ENCODE results near the gene MDM4. TPM values are rescaled to one million over a fixed set of nuclear protein-coding genes. Genes with fewer than 3 reads are reported as not detected.
A peak's percentile ranks its signal among the peaks of the same experiment; 100 is the strongest.

The MDM4 gene
- total RNA-seq = 10 to 100 TPM; 57.4 to 70.3 (median 66.0) TPM

DNA sequence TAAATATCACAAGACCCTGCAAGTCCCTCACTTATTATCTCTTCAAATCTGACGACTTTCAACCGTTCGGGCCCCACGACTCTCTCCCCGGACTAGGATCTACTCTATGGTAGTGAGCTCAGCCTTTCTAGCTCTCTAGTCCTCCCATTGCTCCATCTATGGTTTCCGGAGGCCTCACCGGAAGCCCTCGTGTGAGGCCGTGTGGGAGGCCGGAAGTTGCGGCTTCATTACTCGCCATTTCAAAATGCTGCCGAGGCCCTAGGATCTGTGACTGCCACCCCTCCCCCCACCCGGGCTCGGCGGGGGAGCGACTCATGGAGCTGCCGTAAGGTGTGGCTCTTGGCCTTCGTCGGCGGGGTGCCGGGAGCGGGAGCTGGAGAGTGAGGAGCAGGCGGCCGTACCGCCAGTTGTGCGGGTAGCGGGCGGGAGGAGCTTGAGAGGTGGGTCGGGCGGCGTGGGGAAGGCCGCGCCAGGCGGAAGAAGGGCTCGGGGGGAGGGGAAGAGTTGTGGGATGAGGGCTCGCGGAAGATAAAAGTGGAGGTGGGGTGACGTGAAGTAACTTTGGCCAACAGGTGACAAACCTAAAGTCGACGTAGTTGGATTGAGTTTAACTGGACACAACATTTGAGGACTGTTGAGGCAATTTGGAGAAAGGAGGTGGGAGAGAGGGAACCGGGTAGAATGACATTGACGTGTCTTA is at the start of gene MDM4:
MDM4 (plus strand) TSS at position 227 of the 700 bp plus-strand sequence. CDS start 9,113 bp downstream, outside the sequence.
- Mint-ChIP-seq H3K36me3 (ENCODE audit: insufficient read depth) (peaks cover 16% of the 10 kb centered on the region), H3K4me3 (no peak within 1 kb of the TSS), H3K27me3 (ENCODE audit: low read depth) (no peaks in the 10 kb centered on the region), H3K4me1 (ENCODE audit: low read depth) (peaks cover 60% of the 10 kb centered on the region), H3K9me3 (no peaks in the 10 kb centered on the region)
- DNase-seq (peak; percentile 89), ATAC-seq (peak; percentile 88 to 91)

DNA sequence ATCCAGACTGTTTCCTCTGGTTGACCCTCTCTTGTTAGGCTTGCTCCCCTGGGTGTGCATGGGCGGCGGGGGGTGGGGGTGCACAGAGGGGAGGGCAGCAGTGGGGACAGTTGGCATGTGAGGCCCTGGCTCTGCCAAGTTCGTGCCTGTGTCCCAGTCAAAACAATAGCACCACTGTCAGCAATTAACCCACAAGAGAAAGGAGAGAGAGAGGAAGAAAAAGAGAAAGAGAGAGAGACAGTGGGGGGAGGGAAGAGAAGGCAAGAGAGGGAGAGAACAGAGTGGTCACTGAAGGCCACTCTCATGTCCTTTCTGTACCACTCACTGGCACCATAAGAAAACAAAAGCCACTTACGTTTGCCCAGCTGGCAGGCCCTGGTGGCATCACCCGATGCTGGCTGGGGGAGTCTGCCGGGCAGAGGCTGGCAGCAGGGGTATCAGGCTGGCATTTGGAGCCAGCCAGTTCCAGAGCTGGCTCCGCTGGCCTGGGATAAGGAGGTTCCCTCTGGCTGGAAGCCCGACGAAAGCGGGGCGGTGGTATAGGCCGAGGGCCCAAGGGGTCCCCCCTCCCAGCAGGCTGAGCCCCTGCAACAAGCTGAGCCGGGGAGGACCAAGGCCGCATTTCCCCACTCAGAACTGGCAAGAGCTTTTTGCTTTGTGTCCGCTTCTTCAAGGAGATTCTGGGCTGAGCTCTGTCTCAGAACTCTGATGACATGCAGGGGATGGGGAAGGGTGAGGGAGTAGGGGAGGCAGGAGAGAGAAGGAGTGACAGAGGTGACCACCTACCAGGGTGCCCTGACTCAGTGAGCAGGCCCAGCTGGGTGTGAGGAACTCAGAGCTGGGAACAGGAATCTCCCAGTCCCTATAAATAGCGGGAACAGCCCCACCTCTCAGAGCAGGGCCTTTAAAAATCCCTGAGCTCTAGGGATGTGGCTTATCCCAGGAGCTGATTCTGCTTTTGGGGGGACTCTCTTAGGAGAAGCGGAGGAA is 49.5 kb upstream of the MDM4 start:
- H3K4me1 Mint-ChIP-seq (ENCODE audit: low read depth) = peaks cover 44% of the 10 kb centered on the region
- no peaks in the 10 kb centered on the region for H3K27me3 Mint-ChIP-seq (ENCODE audit: low read depth)
- H3K9me3 Mint-ChIP-seq = no peaks in the 10 kb centered on the region
- peaks cover 25% of the 10 kb centered on the region for H3K36me3 Mint-ChIP-seq (ENCODE audit: insufficient read depth)
- ATAC-seq (no peak), DNase-seq (no peak)
- no peak overlapping the region for H3K4me3 Mint-ChIP-seq

GRCh38 chr1:204468206-204468605 is 48.0 kb upstream of the MDM4 start:
- ATAC-seq = no peak
- no peaks in the 10 kb centered on the region for H3K27me3 Mint-ChIP-seq (ENCODE audit: low read depth)
- H3K4me1 Mint-ChIP-seq (ENCODE audit: low read depth) = peaks cover 30% of the 10 kb centered on the region
- no peak overlapping the region for H3K4me3 Mint-ChIP-seq
- H3K36me3 Mint-ChIP-seq (ENCODE audit: insufficient read depth) = peaks cover 25% of the 10 kb centered on the region
- H3K9me3 Mint-ChIP-seq = no peaks in the 10 kb centered on the region
- DNase-seq = no peak

DNA sequence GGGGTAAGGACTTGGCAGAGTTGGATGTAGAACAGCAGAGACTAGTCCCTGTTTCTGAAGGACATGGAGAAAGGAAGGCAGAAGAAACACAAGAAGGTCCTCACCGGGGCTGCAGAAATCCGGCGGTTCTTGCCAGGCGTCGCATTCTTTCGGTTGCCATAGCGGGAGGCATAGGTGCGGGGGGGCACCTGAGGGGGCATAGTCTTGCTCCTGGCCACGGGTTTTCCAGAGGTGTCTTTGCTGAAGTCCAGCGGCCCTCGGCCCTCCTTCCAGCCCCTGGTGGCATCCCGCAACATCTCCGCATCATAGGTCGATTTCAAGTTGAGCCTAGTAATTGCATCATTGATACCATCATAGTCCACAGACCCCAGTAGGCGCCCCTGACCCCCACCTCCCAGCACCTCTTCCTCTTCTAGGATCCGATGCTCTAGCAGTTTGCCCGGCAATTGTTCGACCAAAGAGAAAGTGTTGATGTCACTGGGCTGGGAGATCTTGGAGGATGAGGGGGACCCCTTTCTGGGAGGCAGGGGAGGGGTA is 47.4 kb upstream of the MDM4 start:
- DNase-seq (no peak), ATAC-seq (no peak)
- no peaks in the 10 kb centered on the region for H3K27me3 Mint-ChIP-seq (ENCODE audit: low read depth)
- H3K4me1 Mint-ChIP-seq (ENCODE audit: low read depth) = peaks cover 24% of the 10 kb centered on the region
- H3K9me3 Mint-ChIP-seq = no peaks in the 10 kb centered on the region
- H3K36me3 Mint-ChIP-seq (ENCODE audit: insufficient read depth) = peaks cover 24% of the 10 kb centered on the region
- no peak overlapping the region for H3K4me3 Mint-ChIP-seq

- Mint-ChIP-seq H3K36me3 (ENCODE audit: insufficient read depth) (peaks cover 19% of the 10 kb centered on the region), H3K9me3 (no peaks in the 10 kb centered on the region), H3K4me3 (no peak overlapping the region), H3K4me1 (ENCODE audit: low read depth) (peaks cover 19% of the 10 kb centered on the region), H3K27me3 (ENCODE audit: low read depth) (no peaks in the 10 kb centered on the region)
- ATAC-seq (no peak), DNase-seq (no peak)
Measured at GRCh38 chr1:204469304-204469703, 46.9 kb upstream of the MDM4 start.

DNA sequence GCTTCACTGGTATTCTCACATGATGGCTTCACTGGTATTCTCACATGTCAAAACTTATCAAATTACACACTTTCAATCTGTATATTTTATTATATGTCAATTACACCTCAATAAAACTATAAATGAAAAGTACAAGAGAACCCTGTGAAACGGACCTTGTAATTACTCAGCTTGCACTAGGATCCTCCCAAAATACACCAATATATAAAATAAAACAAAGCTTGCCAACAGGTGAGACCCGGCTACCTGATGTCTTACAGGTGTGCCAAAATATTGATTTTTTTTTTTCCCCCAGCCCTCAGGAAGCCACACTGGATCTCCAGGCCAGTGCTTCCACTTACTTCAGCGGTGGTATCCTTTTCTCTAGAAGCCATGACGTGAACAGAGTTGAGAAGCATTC is 44.5 kb upstream of the MDM4 start:
- no peak for ATAC-seq

GRCh38 chr1:204472660-204473059 is 43.5 kb upstream of the MDM4 start:
- peaks cover 15% of the 10 kb centered on the region for H3K36me3 Mint-ChIP-seq (ENCODE audit: insufficient read depth)
- ATAC-seq (no peak), DNase-seq (no peak)
- peaks cover 31% of the 10 kb centered on the region for H3K4me1 Mint-ChIP-seq (ENCODE audit: low read depth)
- no peak overlapping the region for H3K4me3 Mint-ChIP-seq
- no peaks in the 10 kb centered on the region for H3K27me3 Mint-ChIP-seq (ENCODE audit: low read depth)
- no peaks in the 10 kb centered on the region for H3K9me3 Mint-ChIP-seq

More for the DNA sequence above, 44.5 kb upstream of the MDM4 start:
- Mint-ChIP-seq H3K9me3 (no peaks in the 10 kb centered on the region), H3K36me3 (ENCODE audit: insufficient read depth) (peaks cover 18% of the 10 kb centered on the region), H3K4me3 (no peak overlapping the region), H3K4me1 (ENCODE audit: low read depth) (peaks cover 21% of the 10 kb centered on the region), H3K27me3 (ENCODE audit: low read depth) (no peaks in the 10 kb centered on the region)
- DNase-seq = no peak

GRCh38 chr1:204473400-204473965 is 42.7 kb upstream of the MDM4 start:
- Mint-ChIP-seq H3K4me3 (no peak overlapping the region), H3K4me1 (ENCODE audit: low read depth) (peaks cover 39% of the 10 kb centered on the region), H3K9me3 (no peaks in the 10 kb centered on the region), H3K36me3 (ENCODE audit: insufficient read depth) (peaks cover 10% of the 10 kb centered on the region), H3K27me3 (ENCODE audit: low read depth) (no peaks in the 10 kb centered on the region)
- ATAC-seq = no peak
- DNase-seq = no peak

GRCh38 chr1:204475656-204476432 is 40.4 kb upstream of the MDM4 start:
- no peak for DNase-seq
- H3K4me1 Mint-ChIP-seq (ENCODE audit: low read depth) = peaks cover 60% of the 10 kb centered on the region
- no peaks in the 10 kb centered on the region for H3K36me3 Mint-ChIP-seq (ENCODE audit: insufficient read depth)
- H3K27me3 Mint-ChIP-seq (ENCODE audit: low read depth) = no peaks in the 10 kb centered on the region
- no peak overlapping the region for H3K4me3 Mint-ChIP-seq
- H3K9me3 Mint-ChIP-seq = no peaks in the 10 kb centered on the region
- no peak for ATAC-seq

DNA sequence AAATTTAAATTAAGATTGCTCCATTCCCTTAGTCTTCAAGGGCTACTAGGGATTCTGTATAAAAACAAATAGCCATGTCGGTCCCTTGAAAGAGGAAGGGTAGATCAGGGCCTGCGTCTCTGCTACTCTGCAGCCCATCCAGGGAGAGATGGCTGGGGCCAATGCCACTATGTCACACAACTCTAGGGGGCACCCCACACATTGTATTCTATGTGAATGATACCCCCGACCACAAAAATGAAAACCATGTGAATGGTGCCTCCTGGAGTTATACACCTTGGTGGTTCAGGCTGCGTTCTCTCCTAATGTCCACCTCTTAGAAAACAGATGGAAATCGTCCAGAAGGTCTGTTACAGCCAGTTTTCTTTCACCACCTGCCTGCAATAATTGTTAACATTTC is 39.6 kb upstream of the MDM4 start:
- Mint-ChIP-seq H3K4me1 (ENCODE audit: low read depth) (peaks cover 66% of the 10 kb centered on the region), H3K36me3 (ENCODE audit: insufficient read depth) (no peaks in the 10 kb centered on the region), H3K27me3 (ENCODE audit: low read depth) (no peaks in the 10 kb centered on the region), H3K9me3 (no peaks in the 10 kb centered on the region), H3K4me3 (no peak overlapping the region)
- DNase-seq = no peak
- ATAC-seq = no peak

DNA sequence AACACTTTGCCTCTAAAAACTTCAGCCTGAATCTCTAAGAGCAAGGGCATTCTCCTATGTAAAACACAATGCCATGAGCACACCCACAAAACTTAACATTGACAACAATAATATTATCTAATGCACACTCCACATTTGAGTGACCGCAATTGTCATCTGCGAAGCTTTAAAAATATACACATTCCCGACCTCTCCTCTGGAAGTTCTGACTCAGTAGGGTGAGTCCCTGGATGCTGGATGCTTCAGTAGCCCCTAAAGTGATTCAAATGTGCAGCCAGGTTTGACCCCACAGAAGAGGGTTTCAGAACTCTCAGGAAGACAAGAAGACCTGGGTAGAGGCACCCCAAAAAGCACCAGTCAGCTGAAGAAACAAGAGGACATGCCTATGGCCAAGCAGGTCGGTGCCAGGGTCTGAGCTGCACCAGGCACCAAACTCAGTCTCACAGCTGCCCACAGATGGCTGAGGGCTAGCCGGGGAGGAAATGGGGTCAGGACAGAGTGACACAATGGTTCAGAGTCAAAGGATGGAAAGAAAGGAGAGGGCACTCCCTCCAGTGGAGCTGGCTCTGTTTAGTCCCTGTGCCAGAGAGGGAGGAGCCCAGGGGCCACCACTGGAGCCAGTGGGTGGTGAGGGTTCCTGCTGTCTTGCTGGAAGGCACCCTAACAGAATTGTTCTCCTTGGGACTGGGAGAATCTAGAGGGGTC is 39.0 kb upstream of the MDM4 start:
- no peak overlapping the region for H3K4me3 Mint-ChIP-seq
- peaks cover 66% of the 10 kb centered on the region for H3K4me1 Mint-ChIP-seq (ENCODE audit: low read depth)
- no peak for ATAC-seq

GRCh38 chr1:204478172-204478899 is 37.9 kb upstream of the MDM4 start:
- DNase-seq (no peak), ATAC-seq (no peak)
- H3K9me3 Mint-ChIP-seq = no peaks in the 10 kb centered on the region
- peaks cover under 1% of the 10 kb centered on the region for H3K36me3 Mint-ChIP-seq (ENCODE audit: insufficient read depth)
- no peak overlapping the region for H3K4me3 Mint-ChIP-seq
- peaks cover 69% of the 10 kb centered on the region for H3K4me1 Mint-ChIP-seq (ENCODE audit: low read depth)
- H3K27me3 Mint-ChIP-seq (ENCODE audit: low read depth) = no peaks in the 10 kb centered on the region

More for the DNA sequence above, 39.0 kb upstream of the MDM4 start:
- Mint-ChIP-seq H3K27me3 (ENCODE audit: low read depth) (no peaks in the 10 kb centered on the region), H3K36me3 (ENCODE audit: insufficient read depth) (no peaks in the 10 kb centered on the region), H3K9me3 (no peaks in the 10 kb centered on the region)
- DNase-seq = no peak

DNA sequence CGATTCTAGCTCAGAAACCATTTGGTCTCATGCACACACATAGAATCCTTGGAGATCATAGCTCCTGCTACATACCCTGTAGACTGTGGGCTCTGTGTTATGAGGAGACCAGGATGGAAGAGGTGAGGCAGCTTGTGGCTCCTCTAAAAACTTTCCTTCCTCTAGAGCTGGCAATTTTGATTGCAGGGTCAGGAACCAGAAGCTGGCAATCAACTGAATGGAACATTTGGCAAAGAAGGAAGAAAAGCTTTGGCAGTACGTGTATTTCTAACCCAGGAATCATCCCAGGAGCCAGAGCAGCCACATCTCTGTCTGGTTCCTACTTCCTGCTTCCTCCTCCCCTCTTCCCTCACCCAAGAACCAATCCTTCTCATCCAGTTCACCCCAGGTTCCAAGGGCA is 37.3 kb upstream of the MDM4 start:
- no peaks in the 10 kb centered on the region for H3K27me3 Mint-ChIP-seq (ENCODE audit: low read depth)
- H3K4me3 Mint-ChIP-seq = no peak overlapping the region
- no peaks in the 10 kb centered on the region for H3K9me3 Mint-ChIP-seq
- no peak for DNase-seq
- ATAC-seq = no peak
- peaks cover 75% of the 10 kb centered on the region for H3K4me1 Mint-ChIP-seq (ENCODE audit: low read depth)
- H3K36me3 Mint-ChIP-seq (ENCODE audit: insufficient read depth) = peaks cover 6% of the 10 kb centered on the region

Measured in activated T-cell treated with anti-CD3 and anti-CD28 coated beads, Interleukin-2, amount 50 U/mL, for 4 hours (primary cell).